ENCODE data around the gene RAB25.
A peak's percentile ranks its signal among the peaks of the same experiment; 100 is the strongest.

The RAB25 gene

DNA sequence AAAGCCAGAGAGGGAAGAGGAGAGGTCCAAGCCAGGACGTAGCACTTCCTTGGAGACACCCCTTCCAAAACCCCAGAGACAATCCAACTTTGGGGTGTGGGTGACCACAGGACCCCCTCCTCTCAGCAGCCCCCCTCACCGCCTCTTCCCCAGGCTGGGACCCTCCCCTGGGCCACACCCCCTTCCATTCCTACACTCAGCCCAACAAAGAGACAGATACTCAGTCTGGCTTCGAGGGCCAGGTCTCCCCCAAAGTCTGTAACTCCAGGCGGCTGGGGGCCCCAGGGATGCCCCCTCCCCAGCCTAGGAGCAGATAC lies 19.9 kb downstream of the RAB25 start:
- DNase-seq = no peak

DNA sequence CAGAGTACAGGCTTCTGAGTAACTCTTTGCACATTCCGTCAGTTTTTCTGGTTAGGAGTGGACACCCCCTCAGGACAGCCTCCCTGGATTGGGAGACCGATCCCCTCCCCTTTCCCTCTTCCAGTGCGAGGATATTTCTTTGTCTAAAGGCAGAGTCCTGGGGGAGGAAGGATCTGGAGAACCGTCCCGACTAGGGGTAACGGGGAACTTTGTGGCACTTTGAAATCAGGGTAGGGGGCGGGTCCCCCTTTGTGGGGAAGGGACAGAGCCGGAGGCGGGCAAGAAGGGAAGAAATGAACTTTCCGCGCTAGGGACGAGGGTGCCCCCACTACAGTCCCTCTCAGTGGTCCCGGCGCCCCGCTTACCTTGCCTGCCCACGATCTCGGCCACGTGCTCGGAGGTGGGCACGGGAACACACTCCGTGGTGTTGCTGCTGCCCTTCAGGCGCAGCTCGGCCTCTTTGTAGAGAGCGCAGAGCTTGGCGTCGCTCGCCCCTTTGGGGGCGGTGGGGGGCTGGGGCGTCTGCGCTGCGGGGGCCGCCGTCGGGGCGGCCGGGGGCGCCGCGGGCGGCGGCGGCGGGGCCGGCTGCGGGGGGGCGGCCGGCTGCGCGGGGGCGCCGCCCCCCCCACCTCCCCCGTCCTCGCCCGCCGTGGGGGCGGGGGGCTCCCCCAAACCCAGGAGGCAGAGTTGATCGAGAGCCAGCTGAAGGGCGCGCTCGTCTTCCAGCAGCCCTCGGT lies 20.4 kb downstream of the RAB25 start:
- DNase-seq = no peak

DNA sequence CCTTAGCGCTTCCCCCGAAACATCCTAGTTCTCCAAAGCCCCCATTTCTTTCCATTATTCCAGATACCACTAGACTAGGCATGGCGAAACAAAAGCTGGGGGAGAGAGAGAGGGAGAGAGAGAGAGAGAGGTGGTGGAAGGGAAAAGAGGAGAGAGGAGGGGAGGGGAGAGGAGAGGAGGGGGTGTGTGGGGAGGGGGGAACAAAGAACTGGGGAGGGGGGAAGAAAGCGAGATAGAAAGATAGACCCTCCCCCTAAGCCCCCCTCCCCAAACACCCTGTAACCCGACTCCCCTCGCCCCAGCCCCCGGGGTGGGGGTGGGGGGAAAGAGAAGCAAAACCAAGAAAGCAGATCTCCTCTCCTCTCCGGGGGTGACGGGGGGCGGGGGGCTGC lies 21.0 kb downstream of the RAB25 start:
- DNase-seq = no peak

DNA sequence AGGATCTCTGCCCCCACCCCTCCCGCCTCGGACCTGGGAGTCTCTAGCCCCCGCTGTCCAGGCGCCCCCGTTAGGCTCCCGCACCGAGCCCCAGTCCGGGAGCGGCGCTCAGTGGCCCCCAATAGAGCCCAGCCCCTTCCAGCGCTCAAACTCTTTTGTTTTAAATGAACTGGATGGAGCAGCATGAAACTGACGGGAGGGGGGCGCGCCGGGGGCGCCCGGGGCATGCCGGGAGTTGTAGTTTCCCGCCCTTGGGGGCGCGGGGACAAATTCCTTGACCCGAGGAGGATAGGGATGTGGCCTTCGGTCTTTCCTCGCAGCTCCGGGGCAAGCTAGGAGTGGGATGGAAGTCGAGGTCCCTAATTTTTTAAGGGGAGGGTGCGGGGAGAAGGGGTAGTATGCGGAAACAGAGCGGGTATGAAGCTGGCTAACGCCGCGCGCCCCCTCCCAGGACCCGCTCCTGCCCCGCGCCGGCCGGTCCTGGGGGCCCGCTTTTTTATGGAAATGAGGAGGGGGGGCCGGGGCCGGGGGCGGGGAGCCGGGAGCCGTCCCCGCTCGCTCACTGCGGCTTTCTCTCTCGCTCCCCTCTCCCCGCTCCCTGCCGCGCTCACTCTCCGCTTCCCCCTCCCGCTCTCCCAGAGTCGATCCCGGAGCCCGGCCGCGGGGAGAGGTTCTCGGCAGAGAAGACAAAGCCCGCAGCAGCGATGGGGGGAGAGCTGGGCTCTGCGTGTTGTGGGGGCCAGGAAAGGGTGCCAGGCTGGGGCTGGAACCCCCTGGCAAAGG lies 21.5 kb downstream of the RAB25 start, which contains the start of gene MEX3A:
MEX3A (minus strand) TSS at position 157 of the 783 bp plus-strand sequence. CDS start 467 bp downstream, outside the sequence.
- DNase-seq = no peak

DNA sequence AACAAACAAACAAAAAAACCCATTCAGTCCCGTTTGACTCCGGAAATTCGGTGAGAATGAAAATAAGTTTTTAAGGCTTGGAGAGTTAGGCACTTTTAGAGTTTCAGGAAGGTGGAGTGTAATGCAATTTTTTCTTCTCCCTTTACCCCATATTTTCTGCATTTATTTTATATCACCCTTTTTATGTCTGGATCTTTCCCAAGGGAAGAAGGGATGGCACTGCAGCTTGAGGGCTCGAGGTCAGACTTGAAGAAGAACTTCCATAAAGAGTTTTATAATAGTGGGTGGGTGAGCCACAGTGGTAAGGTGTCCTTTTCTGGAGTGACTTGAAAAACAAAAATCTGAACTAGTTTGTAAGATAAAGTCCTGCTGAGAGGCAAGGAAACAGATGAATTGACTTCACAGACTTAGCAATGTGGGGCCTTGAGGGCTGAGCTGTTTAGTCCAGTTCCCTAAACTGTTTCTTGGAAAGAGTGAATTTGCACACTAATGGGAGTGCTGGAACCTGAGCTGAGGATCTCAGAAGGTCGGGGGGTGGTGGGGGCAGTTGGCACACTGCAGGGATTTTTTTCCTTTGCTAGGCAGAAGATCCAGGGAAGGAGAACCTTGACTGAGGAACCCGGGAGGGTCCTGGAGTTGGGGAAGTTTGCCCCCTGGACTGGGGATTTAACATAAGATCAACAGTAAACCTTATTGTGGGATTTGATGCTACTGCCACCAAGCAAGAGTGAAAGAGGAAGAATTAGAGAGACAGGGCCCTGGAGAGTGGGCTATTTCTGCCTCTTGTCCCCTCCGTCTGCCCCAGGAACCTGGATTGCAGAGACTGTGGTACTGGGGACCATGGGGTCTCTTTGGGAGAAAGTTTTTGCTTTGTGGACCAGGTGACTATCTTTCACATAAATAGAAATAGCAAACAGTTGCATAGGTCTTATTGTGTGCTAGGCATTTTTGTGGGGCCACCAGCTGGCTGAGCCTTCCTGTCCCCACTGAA lies 23.1 kb downstream of the RAB25 start:
- DNase-seq = no peak

DNA sequence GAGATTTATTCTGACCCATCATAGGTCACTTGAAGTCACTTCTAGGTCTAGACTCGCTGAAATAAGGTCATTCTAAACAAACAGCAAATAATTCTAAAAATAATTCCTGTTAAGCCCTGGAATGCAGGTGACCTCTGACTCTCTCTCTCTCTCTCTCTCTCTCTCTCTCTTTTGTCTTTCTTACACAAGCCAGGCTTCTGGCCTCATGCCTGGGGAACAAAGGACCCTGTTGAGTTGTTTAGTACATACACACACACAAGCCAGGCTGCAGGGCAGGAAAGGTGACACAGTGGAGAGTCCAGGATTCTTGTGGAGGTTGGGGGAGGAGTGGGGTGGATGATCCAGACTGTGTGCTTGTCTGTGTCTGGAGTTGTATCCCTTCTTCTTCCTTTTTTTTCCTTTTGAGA lies 25.3 kb downstream of the RAB25 start:
- DNase-seq = no peak

DNA sequence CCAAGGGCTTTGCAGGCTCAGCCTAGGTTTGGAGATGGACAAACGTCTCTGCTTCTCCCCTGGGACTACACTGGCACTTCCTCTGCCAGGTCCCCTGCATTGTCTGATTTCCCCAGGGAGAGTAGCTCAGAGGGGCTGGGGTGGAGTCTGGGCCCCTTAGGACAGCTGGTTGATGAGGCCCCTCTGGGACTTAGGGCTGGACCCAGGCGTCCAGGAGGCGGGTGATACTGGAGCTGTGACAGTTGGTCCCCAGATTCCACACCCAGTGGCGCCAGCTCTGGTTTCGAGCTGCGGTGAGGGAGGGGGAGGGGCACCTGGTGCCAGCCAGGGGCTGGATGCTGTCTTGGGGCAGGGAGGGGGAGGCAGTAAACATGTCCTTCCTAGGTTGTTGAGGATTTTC lies 28.7 kb downstream of the RAB25 start:
- DNase-seq = no peak

DNA sequence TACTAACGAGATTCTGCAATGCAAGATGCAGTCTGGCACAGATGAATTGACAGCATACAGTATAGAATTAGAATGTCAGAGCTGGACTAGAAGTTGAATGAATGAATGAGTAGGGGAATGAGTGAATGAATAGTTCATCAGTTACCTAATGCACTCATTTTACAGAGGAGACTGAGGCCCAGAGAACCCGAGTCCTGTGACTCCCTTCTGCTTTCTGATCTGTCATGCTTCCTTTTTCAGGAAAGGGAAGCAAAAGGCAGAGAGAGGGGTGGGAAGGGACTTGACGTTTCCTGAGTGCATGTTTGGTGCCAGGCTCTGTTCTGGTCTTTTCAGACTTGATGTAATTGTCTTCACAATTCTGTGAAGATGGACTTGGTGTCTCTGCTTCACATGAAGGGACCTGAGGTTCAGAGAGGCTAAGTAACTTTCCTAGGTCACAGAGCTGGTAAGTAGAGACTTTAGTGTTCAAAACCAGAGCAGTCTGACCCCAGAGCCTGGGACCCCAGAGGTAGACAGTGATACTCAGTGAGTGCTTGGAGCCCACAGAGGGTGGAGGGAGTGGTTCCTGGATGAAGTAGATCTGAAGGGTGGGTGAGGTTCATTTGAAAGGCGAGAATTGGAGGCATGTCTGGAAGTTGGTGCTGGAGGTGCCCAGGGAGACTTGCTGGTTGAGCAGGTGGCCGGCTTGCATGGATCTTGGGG lies 29.3 kb downstream of the RAB25 start:
- no peak for DNase-seq

DNA sequence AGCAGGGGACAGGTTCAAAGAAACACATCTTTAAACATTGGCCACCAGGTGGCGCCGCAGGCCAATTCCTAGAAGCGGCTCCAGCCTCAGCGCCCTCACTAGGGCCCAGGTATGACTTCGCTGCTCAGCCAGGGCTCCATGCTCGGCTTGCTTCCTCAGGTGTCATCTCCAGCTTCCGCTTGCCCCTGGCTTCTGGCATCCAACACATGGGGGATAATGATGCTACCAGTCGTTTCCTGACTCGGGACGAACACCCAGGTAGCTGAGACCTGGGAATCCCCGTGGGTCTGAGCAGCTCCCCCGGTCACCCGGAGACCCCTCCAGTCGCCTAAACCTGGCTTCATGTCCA lies 29.9 kb downstream of the RAB25 start:
- peak; percentile 78 for DNase-seq

DNA sequence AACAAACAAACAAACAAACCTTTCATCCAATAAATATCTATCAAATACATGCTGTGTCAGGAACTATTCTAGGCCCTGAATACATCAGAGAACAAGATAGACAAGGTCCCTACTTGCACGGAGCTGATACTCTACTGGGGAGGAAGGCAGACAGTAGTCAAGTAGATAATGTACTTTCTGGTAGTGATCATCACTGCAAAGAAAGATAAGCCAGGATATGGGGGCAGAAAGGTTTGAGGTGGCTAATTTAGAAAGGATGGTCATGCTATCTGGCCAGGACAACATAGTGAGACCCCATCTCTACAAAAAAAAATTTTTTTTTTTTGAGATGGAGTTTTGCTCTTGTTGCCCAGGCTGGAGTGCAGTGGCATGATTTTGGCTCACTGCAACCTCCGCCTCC lies 30.6 kb downstream of the RAB25 start:
- no peak for DNase-seq

DNA sequence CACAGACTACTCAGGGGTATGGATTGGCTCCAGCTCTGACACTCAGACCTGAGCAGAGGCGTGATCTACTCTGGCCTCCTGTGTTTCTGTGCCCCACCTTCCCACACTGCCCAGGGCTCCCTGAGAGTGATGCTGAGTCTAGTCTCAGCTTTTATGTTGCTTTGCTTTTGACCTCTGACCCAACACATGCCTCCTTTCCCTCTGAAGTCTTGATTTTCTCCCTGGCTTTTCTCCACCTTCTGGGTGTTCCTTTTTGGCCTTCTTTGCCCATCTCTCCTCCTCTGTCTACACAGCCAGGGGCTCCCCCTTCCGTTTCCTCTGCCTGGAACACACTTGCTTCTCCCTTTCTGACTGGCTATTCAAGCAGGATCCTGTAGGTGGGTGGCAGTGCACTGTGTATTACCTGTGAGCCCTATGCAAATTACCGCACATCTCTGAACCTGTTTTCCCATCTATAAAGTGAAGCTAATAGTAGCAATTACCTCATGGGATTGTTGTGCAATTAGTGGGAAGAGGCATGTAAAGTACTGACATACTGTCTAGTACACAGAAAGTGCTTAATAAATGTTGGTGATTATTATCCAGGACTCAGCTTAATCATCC lies 35.0 kb downstream of the RAB25 start:
- DNase-seq = no peak

DNA sequence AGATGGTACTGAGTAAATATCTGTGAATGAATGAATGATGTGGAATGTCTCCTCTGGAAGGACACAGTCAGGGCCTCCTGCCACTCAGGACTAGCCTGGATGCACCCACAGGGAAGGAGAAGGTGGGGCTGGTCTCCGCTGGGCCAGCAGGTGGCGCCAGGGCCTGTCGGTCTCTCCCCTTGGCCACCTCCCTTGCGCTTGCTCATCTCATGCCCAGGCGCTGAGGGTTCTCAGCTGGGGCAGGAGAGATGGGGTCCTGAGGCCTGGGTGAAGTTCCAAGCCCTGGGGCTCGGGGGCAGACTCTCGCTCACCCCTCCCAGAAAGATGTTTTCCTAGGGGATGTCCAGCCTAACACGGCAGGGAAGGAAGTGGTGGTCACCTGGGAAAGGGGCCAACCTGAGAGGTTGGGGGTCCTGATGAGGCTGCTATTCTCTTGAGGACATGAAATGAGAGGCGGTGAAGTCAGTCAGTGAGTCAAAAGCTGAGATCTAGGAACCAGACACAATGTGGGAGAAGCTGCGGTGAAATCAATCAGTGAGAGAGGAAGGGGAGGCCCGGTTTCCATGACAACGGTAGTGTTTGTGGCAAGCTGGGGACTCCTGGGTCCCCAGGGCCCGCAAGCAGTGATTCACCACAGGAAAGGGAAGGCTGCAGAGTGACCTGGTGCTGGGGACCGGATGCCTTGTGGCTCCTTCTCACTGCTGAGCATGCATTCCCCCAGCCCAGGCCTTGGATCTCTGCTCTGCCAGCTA lies 35.9 kb downstream of the RAB25 start:
- DNase-seq = no peak

DNA sequence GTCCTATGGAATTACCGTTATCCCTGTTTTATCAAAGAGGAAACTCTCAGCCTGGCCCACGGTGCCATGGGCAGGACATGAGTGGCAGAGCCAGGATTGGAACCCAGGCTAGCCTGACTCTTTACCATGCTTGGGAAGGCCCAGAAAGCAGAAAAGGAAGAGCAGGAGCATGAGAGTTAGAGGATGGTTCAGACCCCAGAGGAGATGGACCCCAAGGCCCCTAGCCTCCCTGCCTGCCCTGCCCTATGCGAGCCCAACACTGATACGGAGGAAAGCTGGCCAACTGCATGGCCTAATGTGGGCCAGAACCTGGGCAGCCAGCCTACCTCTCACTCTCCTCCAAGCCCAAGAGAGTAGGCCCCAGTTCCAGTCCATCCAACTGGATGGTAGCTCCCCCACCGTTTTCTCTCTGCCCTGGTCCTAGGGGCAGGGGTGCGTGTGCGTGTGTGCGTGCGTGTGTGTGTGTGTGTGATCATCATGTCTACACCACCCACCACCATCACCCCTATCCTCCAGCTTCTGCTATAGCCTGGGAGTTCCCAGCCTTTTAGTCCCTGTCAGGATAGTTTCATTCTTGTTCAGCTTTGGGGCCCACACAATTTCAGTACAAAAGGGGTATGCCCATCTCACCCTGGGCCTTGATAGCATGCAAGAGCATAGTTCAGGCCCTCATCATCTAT lies 36.7 kb downstream of the RAB25 start:
- no peak for DNase-seq

DNA sequence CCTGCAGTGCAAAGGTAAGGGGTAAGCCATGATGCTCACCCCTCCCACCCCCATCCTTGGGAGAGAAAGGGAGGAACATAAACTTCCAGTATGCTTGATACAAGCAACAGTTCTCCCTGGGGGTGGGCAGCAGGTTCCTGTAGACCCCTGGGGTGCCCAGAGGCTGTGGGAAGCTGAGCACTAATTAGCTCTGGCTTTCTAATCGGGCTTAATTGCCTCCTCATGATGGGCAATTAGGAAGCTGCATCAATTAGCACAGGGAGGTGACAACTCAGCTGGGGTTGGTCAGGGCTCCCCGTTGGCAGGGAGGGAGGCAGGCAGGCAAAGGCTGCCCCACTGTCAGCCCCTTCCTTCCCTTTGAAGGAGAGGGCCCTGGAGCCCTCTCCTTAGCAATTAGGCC lies 37.8 kb downstream of the RAB25 start:
- DNase-seq = no peak

DNA sequence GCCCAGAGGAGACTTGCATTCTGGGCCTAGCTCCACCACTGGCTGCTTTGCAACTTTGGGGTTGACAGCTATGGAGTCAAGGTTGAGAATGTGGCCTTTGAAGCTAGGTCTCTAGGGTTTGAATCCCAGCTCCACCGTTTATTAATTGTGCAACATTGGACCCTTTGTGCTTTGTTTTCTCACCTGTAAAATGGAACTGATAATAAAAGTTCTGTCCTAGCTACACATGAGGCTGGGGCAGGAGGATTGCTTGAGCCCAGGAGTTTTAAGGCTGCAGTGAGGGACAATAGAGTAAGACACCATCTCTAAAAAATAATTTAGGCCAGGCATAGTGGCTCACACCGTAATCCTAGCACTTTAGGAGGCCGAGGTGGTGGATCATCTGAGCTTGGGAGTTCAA lies 38.3 kb downstream of the RAB25 start:
- DNase-seq = no peak

DNA sequence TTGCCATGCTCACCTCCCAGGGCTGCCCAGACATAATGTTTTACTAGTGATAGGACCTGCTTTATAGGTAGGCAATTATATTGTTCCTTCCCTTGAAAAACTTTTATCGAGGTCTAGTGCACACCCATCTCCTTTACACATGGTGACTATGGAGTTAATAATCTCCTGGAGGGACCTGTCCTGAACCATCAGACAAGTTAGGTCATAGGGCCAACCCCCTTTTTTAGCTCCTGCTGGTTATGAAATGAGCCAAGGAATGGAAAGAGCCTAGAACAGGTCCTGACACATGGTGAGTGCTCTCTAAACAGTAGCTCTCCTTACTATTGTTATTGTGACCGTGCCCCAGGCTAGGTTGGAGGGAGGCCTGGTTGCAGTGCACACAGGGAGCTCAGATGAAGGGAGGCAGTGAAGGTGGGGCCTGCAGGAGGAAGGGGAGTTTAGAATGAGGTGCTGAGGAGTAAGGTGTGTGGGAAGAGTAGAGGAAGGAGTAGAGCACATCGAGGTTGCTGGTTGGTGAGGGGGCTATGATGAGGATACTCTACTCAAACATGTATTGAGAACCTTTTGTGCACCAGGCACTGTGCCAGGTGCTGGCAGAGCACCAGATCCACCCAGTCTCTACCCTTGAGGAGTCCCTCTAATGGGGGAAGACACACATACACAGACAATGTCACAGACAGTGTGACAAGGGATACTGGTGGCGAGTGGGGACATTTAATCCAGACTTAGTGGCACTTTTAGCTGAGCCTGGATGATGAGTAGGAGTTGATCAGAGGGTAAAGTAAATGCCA lies 39.4 kb downstream of the RAB25 start:
- DNase-seq = no peak

DNA sequence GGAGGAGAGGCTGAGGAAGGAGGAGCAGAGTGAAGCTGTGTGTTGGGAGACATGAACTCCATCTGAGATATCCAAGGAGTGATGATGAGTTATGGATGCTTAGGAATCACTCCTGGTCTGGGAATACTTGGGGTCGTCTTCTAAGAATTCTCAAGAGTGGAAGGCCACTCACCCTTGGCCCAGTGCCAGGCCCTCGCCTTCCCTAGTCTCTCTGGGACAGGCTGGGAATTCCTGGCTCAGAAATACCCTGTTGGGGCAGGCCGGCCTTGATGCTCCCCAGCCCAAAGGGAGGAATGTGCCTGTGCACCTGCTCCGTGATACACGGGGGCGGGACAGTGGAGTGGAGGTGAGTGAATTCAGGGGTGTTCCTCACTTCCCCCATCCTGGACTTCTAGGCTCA lies 40.9 kb downstream of the RAB25 start:
- no peak for DNase-seq

DNA sequence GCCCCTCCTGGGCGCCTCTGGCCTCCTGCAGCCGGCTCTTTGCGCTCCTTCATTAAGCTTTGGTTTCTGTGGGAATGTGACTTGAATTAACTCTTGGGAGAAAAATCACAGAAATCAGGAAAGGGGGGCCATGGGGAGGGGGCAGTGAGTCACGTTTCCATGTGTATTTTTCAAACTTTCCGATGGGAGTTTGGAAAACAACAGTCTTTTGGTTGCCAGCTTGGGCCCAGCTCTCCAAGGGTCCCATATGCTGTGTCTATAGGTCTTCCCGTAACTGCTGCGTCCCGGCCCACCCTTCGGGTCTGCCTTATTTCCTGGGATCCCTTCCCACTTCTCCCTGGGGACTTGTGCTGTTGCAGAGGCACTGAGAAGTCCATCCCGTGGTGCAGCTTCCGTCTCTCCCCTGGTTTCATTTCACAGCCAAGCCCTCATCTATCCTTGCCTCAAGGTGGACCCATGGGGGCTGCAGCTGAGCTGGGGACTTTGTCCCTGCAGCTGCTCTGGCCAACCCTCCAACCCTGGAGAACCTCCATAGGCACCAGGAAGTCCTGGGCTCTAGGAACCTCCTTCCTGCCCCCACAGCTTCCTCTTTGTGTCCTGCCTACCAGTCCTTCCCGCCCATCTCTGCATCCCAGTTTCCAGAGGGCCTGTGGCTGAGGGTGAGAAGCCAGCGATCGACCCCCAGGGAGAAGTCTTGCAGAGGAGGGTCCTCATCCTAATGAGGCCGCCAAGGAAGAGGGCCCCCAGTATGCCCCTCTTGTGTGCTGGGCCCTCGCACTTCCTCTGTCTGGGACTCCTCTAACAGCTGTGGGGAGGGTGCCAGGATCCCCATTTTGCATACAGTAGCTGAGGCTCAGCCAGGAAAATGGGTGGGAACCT lies 41.9 kb downstream of the RAB25 start:
- DNase-seq = no peak

DNA sequence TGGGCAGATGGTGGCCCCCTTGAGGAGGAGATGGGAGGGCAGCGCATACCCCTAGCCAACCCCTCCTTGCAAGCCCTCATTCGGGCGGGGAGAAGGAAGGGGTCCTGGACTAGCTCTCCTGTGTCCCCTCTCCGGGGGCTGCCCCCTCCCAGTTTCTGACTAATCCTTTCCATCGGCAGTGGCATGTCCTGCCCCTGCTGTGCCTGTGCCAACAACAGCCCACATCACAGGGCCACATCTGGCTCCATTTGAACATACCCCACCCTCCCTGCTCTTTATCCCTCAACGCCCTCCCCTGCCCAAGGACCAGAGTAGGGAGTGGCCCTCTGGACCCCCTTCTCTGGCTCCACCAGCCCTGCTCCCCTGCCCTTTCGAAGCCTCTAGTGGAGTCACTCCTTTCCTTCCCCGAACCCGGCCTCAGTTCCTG lies 42.6 kb downstream of the RAB25 start:
- DNase-seq = no peak
